GM12801 (cell line): ENCODE measurements around the gene ACACA.

Experiments used
- TF ChIP-seq, protein P1 (sequence below): IDR thresholded peaks from one replicate; pipeline ENCODE4 v1.5.1; 2011; ENCODE audit warnings: control low read depth; ENCODE audit not compliant: insufficient read length; ENCODE audit errors: extremely low read depth

Gene ACACA

DNA sequence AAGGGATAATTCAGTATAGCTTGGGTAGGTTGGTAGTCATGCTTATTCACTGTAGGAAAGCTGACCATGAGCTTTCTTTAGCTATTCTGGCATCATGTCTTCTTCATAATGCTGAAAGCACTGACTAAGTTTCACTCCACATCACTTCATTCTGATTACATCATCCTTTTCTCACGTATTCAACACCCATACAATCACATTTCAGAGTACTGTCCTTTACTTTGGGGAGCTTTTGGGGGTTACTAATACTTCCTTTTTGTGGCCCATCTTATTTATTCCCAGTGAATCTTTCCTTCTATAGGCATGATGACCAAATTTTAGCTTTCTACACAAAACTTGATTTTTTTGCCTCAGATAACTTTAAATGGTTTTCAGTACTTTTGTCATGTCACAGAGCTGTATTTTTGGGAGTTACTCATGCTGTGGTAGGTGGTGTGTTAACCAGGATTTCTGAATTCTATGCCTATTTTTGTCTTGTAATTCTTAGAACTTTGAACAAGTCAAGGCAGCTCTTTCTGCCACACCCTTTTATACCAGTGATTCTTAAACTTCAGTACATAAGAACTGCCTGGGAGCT, 23.5 kb upstream of the ACACA start:
- TF ChIP-seq, protein P1, sequence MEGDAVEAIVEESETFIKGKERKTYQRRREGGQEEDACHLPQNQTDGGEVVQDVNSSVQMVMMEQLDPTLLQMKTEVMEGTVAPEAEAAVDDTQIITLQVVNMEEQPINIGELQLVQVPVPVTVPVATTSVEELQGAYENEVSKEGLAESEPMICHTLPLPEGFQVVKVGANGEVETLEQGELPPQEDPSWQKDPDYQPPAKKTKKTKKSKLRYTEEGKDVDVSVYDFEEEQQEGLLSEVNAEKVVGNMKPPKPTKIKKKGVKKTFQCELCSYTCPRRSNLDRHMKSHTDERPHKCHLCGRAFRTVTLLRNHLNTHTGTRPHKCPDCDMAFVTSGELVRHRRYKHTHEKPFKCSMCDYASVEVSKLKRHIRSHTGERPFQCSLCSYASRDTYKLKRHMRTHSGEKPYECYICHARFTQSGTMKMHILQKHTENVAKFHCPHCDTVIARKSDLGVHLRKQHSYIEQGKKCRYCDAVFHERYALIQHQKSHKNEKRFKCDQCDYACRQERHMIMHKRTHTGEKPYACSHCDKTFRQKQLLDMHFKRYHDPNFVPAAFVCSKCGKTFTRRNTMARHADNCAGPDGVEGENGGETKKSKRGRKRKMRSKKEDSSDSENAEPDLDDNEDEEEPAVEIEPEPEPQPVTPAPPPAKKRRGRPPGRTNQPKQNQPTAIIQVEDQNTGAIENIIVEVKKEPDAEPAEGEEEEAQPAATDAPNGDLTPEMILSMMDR: no peak

GRCh38 chr17:37429453-37429852, 22.8 kb upstream of the ACACA start:
- TF ChIP-seq, protein P1: no peak

DNA sequence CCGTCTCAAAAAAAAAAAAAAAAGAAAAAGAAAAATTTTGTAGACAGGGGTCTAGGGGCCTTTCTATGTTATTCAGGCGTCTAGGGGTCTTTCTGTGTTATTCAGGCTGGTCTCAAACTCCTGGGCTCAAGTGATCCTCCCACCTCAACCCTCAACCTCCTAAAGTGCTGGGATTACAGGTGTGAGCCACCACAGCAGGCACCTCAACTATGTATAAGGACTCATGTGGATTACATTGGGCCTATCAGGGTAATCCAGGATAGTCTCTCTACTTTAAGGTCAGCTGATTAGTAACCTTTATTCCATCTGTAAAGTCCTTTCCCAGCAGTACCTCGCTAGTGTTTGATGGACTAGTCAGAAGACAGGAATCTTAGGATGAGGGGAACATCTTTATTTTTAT, 22.4 kb upstream of the ACACA start:
- TF ChIP-seq, protein P1: no peak

GRCh38 chr17:37425268-37425667, 18.6 kb upstream of the ACACA start:
- TF ChIP-seq, protein P1: no peak

DNA sequence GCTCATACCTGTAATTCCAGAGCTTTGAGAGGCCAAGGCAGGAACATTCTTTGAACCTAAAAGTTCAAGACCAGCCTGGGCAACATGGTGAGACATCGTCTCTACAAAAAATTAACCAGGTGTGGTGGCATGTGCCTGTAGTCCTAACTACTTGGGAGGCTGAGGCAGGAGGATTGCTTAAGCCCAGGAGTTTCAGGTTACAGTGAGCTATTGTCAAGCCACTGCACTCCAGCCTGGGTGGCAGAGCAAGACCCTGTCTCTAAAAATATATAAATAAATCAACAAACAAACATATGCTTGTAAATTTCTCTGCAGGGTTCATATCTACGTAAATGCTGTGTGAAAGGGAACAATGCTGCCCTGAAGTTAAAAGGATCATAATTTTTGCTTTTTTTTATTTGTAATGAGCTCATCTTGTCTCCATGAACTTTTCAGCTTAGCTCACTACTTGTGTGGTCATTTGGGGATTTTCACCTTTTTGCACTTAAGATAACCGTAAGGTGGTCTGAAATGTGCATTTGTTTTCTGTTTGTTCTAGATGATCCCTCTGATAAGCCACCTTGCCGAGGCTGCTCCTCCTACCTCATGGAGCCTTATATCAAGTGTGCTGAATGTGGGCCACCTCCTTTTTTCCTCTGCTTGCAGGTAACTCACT, 16.5 kb upstream of the ACACA start:
- TF ChIP-seq, protein P1: no peak

DNA sequence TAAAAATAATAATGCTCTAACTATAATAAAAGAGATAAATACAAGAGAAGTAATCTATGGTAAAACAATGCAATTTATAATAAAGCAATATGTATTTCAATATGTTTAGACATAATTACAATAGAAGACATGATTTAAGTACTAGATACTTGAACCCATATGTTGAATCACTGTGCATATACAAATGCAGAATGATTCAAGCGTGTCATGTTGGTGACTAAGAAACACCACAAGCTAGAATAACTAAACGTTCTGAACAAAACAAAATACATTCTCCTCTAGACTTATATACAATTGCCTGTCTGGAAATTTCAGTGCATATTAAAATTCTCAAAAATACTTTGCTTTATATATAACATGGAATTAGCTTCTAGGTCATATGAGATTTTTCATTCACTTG, 11.2 kb upstream of the ACACA start:
- TF ChIP-seq, protein P1: no peak

DNA sequence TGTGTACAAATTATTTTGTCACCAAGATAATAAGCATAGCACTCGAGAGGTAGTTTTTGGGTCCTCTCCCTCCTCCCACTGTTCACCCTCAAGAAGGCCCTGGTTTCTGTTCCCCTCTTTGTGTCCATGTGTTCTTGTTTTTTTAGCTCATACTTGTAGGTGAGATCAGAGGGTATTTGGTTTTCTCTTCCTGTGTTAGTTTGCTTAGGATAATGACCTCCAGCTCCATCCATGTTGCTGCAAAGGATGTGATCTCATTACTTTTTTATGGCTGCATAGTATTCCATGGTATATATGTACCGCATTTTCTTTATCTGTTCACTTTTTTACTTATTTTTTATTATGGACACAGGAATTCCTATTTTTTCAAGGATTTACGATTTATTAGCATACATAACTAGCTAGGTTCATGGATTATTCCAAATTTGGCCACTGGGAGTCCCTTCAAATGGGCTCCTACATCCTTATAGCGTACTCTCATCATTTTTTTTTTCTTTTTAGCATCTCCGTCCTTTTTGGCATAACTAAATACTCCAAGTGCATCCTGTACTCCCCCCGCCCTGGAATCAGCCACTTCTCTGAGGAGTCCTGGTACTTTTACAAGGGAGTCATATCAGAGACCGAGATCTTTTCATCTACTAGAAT, 7.4 kb upstream of the ACACA start:
- TF ChIP-seq, protein P1: no peak
